Stimulated activated CD8-positive, alpha-beta memory T cell treated with anti-CD3 and anti-CD28 coated beads, Interleukin-4, amount 100 ng/mL, for 1 hour (primary cell): ENCODE results near the gene P4HTM.
"Not testable (repeated sequence)": the region's sequence is repeated elsewhere in the genome, so short reads cannot be mapped to it uniquely, and the experiment has no call there.

Experiments
- DNase-seq, 2 donors: peaks; one replicate each; pipeline ENCODE4 v3.0.0-alpha.2; 2020; ENCODE audit warnings: low read depth in 2 of 2, low spot score in 1 of 2

Gene P4HTM

DNA sequence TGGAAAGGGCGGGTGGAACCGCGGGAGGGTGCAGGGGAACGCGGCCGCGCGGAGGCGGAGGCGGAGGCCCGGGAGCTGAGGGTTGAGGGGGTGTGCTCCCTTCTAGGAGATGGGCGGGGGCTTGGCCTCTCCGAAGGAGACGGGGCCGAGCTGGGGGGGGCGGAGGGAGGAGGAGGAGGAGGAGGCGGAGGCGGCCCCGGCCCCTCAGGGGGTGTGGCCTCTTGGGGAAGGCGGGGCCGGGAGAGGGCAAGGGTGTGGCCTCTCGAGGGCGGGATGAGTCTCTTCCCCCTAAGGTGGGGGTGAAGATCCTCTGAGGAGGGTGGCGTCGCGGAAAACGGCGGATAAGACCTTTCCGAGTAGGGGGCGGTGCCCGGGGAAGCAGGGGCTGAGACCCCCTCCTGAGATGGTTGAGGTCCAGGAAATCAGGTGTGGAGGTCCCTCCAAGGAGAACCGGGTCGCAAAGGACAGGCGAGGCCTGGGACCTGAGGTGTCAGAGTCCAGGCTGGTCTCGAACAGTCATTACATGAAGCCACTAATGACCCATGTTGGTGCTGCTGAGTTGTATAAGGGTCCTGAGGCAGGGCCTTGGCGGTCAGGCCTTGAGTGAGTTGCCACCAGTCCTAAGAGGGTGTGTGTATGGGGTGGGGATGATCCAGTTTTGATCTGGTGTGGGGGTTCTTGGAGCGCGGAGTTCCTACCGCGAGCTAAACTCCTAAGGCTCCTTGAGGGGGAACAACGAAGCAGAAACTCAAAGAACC, 17.9 kb downstream of the P4HTM start:
- DNase-seq = peak; percentile 63 to 70

DNA sequence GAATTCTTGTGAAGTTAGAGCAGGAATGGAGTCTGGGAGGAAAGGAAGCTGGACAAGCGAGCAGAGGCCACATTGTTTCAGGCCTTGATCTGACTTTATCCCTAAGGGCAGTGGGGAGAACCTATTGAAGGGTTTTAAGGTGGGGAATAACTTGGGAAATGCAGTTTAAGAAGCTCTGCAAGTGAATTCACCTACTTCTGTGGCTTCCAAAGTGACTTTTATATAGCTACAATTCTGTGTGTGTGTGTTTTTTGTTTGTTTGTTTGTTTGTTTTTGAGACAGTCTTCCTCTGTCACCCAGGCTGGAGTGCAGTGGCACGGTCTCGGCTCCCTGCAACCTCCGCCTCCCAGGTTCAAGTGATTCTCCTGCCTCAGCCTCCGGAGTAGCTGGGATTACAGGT, 18.6 kb downstream of the P4HTM start:
- DNase-seq = not testable (repeated sequence)

DNA sequence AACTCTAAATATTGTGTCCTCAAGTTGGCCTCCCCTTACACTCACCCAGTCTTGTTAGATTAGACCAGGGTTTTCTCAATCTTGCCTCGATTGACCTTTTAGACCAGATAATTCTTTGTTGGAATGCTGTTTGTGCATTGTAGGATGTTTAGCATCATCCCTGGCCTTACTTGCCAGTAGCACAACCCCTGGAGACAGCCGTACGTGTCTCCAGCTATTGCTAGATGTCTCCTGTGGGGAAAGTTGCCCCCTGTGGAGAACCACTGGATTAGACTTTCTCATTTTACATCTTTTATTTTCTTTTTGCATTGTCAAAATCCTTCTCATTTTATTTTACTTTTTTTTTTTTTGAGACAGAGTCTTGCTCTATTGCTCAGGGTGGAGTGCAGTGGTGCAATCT, 19.4 kb downstream of the P4HTM start:
- no peak for DNase-seq

DNA sequence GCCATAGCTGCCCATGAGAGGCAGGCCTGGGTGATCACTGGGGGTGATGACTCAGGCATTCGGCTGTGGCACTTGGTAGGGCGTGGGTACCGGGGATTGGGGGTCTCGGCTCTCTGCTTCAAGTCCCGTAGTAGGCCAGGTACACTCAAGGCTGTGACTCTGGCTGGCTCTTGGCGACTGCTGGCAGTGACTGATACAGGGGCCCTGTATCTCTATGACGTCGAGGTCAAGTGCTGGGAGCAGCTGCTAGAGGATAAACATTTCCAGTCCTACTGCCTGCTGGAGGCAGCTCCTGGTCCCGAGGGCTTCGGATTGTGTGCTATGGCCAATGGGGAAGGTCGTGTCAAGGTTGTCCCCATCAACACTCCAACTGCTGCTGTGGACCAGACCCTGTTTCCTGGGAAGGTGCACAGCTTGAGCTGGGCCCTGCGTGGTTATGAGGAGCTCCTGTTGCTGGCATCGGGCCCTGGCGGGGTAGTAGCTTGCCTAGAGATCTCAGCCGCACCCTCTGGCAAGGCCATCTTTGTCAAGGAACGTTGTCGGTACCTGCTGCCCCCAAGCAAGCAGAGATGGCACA, 22.5 kb downstream of the P4HTM start:
- DNase-seq = no peak

DNA sequence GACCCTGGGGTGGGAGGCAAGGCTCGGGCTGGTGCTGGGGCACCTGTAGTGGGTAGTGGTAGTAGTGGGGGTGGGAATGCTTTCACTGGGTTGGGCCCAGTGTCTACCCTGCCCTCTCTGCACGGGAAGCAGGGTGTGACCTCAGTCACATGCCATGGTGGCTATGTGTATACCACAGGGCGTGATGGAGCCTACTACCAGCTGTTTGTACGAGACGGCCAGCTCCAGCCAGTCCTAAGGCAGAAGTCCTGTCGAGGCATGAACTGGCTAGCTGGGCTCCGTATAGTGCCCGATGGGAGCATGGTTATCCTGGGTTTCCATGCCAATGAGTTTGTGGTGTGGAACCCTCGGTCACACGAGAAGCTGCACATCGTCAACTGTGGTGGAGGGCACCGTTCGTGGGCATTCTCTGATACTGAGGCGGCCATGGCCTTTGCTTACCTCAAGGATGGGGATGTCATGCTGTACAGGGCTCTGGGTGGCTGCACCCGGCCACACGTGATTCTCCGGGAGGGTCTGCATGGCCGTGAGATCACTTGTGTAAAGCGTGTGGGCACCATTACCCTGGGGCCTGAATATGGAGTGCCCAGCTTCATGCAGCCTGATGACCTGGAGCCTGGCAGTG, 23.2 kb downstream of the P4HTM start:
- DNase-seq = no peak

DNA sequence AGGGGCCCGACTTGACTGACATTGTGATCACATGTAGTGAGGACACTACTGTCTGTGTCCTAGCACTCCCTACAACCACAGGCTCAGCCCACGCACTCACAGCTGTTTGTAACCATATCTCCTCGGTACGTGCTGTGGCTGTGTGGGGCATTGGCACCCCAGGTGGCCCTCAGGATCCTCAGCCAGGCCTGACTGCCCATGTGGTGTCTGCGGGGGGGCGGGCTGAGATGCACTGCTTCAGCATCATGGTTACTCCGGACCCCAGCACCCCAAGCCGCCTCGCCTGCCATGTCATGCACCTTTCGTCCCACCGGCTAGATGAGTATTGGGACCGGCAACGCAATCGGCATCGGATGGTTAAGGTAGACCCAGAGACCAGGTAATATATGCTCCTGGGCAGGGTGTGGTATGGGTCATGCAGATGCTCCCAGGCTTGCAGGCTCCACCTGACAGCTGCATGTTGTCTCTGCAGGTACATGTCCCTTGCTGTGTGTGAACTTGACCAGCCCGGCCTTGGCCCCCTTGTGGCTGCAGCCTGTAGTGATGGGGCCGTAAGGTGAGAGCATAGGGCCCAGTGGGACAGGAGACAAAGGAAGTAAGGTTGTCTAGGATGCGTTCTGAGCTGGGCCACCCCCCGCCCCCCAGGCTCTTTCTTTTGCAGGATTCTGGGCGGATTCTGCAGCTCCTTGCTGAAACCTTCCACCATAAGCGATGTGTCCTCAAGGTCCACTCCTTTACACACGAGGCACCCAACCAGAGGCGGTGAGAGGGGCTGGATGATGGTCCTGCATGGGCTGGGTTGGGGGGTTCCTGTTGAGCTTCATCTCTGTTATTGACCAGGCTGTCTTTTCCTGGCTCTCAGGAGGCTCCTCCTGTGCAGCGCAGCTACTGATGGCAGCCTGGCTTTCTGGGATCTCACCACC, 24.0 kb downstream of the P4HTM start:
- DNase-seq = no peak

DNA sequence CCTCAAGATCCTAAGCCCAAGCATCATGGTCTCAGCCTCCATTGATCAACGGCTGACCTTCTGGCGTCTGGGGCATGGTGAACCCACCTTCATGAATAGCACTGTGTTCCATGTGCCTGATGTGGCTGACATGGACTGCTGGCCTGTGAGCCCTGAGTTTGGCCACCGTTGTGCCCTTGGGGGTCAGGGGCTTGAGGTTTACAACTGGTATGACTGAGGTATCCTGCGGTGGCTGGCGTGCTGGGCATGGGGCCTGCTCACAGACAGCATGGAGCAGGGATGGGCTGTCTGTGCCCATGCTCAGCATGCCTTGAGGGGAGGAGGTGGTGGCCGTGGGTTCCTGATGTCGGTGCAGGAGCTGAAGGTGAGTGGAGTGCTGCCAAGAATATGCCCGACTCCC, 25.0 kb downstream of the P4HTM start:
- DNase-seq = no peak

DNA sequence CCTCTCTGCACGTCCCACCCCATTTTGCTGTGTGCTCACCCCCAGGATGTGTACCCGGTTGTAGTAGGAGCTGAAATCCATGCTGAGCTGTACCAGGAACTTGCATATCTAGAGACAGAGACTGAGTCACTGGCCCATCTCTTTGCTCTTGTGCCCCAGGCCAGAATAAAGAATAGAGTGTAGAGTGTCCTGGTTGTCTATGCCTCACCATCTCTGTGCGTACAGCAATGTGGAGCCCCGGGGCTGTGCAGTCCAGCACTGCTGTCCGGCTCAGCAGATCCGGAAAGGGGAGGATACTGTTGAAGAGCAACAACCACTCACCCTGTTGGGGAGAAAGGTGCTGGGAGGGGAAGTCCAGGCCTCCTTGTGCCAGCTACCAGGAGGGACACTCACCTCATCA, 25.7 kb downstream of the P4HTM start:
- DNase-seq = no peak

DNA sequence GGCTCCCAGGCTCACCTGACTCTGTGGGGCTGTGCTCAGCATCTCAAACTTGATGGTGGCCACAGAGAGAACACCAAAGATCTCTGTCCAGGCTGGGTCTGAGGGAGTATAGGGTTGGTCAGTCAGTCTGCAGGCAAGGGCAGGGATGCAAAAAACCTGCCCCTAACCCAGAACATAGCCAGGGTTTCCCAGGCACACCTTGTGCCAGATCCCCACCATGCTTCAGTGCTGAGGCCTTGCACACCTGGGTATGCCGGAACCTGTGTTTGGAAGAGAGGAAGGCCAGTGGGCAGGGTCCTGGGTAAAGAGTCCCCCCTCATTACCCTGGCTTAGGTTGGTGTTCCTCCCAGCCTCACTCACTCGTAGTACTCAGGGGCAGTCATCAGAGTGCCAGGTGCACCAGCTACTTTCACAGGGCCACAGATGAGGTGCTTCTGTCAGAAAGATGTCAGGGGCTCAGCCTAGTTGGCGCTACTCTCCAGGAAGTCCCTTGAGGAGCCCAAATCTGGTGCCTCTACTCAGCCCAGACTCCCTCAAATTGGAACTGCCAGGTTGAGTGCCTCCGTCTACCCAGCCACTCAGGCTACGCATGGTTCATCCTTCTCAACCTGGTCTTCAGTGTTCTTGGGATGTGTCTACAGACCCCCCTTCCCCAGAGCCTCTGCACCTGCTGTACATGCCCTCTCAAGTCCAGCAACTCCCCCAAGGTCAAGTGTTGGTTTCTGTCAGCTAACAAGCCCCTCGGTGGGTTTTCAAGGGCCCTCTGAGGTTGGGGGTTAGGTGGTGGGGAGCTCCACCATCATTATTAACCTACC, 26.6 kb downstream of the P4HTM start:
- no peak for DNase-seq

DNA sequence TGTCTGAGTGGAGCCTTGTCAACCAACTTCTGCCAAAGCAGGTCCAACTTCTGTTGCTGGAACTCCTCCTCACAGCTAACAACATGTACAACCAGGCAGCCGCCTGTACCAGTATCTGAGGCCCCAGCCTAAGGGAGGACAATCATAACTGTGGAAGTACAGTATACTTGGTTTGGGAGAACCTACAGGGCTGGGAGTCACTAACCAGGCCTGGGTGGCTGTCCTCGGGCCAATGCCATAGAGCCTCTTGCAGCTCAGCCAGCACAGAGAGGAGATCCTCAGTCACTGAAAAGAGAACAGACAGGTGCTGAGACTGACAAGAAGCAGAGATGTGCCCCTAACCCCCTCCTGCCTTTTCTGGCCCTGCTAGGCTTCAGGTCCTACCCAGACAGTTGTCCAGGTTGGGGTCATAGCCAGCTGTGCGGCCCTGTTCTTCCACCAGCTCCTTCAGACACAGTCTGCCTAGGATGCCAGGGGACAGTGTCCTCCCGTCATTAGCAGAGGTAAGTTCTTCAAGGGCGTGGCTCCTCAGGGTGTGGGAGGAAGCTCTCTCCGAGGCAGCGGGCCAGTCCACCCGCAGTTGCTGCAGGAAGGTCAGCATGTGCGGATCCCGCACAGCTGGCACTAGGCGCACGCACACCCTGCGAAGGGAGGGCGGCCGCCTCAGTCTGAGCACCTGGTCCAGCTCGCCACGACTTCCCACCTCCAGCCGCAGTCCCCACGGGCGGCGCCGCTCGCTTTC, 27.4 kb downstream of the P4HTM start:
- no peak for DNase-seq

DNA sequence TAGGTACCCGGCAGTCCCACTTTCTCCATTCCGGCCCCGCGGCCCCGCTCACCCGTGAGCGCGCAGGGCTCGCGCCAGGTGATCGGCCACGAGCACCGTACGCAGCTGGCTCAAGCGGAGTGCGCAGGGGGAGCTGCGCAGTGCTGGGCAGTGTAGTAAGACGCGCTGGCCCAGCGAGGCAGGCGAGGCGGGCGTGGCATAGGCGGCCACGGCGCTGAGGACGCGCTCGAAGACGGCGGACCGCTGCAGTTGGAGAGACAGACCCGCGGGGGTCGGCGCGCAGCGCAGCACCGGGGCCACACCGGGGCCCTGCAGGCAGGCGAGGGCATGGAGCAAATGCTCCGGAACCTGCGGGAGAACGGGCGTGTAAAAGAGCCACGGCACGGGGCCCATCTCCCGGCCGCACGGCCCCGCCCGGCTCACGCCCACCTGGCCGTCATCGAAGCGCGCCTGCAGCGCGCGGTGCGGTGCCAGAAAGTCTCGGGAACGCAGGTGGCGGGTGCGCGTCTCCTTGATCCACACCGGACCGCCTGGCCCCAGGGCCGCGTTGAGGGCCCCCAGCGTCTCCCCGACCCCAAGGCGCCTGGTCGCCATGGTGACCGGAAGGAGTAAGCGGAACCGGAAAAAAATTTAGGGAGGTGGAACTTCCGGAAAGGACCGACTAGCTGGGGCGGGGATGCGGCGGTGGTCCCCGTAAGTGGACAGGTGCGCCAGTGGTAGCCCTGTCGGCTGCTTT, 28.1 kb downstream of the P4HTM start, which contains the start of gene DALRD3:
Gene DALRD3 (minus strand): TSS at position 610 of the 736 bp plus-strand sequence. CDS start 16 bp downstream, at position 594.
- no peak for DNase-seq

DNA sequence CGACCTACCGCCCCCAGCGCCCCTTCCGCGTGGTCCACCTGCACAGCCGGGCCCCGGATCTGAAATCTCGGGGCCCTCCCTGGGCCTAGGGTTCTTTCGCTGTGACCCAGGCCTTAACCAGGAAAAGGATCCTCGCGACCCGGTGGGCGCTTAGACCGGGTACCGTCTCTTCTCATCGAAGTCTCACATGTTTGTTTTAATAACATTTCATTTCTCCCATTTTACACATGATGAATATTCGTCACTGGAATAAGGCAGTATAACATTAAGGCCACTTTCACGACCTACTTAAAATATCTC, 28.6 kb downstream of the P4HTM start:
- DNase-seq = no peak

DNA sequence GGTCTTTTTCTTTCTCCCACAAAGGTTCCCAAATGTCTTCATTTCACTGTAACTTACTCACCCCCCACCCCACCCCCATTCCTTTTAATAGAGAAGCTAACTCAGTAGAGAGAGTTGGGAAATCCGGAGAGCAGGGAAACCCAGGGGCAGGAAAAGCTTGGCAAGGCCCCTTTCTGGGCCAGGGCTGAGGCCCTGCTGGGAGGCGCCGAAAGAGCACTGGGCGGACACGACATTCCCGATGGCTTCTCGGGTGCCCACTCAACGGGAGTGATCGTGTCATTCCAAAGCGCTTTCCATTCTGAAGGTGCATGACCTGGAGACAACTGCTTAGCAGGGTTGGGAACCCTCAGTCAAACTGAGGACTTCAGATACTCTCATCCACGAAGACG, 29.9 kb downstream of the P4HTM start:
- DNase-seq = no peak

DNA sequence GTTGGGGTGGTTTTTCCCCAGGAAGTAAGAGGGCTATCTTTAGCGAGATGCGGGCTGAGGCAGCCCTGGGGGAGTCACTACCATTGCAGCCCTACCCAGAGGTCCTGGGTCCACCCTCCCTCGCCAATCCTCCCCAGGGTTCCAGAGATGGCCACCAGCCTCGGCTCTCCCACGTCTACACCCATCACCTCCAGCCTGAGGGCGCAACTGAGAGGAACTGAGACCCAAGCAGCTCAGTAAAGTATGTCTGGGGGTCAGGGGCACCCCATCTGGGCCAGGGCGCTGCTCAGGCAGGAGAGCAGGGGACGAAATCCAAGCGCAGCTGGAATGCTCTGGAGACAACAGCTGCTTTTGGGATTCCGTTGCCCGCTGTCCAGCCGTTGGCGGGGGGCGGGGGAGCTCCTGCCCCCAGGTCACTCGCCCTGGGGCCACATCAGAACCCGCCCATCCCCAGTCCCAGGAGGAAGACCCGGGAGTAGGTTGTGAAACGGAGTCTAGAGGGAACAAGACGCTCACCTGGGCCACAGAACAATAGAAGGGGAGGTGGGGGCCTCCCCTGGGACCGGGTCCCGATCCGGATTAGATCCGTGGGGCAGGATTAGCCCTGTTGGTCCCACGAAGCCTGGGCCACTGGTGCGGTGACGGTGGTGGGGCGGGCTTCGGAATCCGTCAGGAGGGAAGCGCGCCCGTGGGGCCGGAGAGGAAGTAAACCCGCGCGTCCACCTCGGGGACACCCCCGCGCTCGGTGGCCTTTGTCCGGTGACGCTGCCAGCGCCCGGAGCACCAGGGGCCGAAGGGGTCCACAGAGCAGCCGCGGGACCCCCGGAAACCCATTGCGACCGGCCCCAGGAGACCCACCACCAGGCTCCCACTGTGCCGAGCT, 30.5 kb downstream of the P4HTM start:
- DNase-seq = no peak

DNA sequence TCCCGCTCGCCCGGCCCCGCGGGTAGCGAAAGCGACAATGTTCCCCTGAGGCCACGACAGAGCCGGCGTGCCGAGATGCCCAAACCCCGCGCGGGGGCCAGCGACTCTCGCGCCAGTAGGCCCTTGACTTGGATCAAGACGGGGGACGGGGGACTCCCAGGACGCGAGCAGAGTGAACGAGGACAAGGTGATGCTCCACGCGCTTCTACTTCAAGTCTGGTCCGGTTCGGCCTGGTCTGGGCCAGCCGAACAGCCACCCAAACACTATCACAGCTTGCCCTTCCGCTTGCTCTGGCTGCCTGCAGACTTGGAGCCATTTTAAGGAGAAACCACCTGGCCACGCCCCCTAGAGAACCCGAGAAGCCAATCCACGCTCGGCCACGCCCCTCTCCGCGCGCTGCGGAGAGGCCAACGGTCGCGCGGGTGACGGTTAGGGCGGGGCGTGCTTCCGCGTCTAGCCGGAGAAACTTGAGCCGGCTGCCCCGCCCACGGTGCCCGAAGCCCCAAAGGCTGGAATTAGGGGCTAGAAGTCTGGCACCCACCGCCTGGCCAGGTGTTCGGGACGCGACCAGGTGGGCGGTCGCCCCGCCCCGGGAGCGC, 31.3 kb downstream of the P4HTM start:
- DNase-seq = peak; percentile 98

DNA sequence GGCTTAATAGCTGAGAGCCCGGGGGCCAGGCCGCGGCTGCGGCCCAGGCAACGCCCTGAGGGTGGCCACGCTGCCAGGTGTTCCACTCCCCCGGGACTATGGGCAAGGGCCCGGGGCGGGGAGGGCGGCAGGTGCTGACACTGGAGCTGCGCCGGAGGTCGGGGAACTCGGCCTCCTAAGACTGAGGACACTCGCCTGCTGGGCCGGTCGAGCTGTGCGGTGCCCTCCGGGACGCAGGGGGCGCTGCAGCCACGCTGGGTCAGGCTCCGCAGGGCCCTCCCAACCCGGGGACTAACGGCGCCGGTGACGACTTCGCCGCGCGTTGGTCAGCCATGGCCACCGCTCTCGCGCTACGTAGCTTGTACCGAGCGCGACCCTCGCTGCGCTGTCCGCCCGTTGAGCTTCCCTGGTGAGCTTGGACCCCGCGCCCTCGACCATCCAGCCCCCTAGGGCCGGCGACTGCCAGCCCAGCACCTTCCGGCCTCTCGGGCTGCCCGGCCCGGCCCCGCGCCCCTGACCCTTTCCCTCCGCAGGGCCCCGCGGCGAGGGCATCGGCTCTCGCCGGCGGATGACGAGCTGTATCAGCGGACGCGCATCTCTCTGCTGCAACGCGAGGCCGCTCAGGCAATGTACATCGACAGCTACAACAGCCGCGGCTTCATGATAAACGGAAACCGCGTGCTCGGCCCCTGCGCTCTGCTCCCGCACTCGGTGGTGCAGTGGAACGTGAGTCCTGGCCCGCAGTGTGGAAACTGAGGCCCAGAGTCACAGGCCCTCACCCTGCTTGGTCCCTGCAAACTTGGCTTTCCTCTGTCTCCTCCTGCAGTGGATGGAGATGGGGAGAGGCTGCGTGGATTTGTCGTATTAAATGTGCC, 32.0 kb downstream of the P4HTM start, which contains the start of gene NDUFAF3:
Gene NDUFAF3 (plus strand): TSS at position 309 of the 875 bp plus-strand sequence. CDS start 24 bp downstream, at position 333.
- peak; percentile 84 for DNase-seq

DNA sequence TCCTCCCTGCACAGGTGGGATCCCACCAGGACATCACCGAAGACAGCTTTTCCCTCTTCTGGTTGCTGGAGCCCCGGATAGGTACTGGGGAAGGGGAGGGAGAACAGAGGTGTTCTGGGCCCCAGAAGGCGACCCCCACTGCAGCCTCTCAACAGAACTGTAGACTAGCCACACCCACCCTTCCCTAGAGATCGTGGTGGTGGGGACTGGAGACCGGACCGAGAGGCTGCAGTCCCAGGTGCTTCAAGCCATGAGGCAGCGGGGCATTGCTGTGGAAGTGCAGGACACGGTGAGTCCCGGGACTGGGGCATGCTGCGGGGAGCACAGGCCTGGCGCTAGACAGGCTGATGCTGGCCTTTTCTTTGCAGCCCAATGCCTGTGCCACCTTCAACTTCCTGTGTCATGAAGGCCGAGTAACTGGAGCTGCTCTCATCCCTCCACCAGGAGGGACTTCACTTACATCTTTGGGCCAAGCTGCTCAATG, 32.7 kb downstream of the P4HTM start:
- DNase-seq = no peak
